H1 (cell line): ENCODE results near the gene CCP110. TPM values are rescaled to one million over a fixed set of nuclear protein-coding genes. Genes with fewer than 3 reads are reported as not detected.

Experiments used
- CTCF ChIA-PET: fragments of 300-600 bp; sonication (Branson Sonifier 250); formaldehyde crosslinking; loops from one replicate; lab custom pipeline; 2021; ENCODE audit not compliant: partially characterized antibody; lab: Charles Lee
- POLR2A ChIA-PET: fragments of 300-600 bp; sonication (Branson Sonifier 250); formaldehyde crosslinking; loops from one replicate; lab custom pipeline; 2021; ENCODE audit warnings: inconsistent platforms; ENCODE audit not compliant: partially characterized antibody; lab: Charles Lee
- DNase-seq, 2 experiments: peaks; one replicate each; pipeline versions ENCODE4 v3.0.0 to v3.0.0-alpha.2; 2010 to 2022; ENCODE audit warnings: low spot score in 2 of 2, low read depth in 1 of 2, mixed read lengths in 1 of 2
- FAIRE-seq: peaks from 2 replicates; lab custom pipeline; 2011; peaks lifted over from hg19 to GRCh38; lab: Jason Lieb, UNC
- H2AFZ ChIP-seq: 2 replicates; pipeline ENCODE4 v1.8.1; 2012; ENCODE audit warnings: low read length, inconsistent platforms
- H2AK5ac ChIP-seq: 2 replicates; pipeline ENCODE4 v1.6.1; 2013; ENCODE audit warnings: low read depth, low read length
- H2BK120ac ChIP-seq: replicated peaks from 2 replicates; pipeline ENCODE3; 2013; ENCODE audit warnings: low read depth, low read length, inconsistent platforms
- H2BK12ac ChIP-seq: 2 replicates; pipeline ENCODE4 v1.6.1; 2013; ENCODE audit warnings: low read depth, low read length
- H2BK15ac ChIP-seq: 2 replicates; pipeline ENCODE4 v1.6.1; 2013; ENCODE audit warnings: low read length
- H2BK20ac ChIP-seq: 2 replicates; pipeline ENCODE4 v1.6.1; 2013; ENCODE audit warnings: low read length
- H2BK5ac ChIP-seq: 2 replicates; pipeline ENCODE4 v1.6.1; 2013; ENCODE audit warnings: low read depth, low read length
- H3K14ac ChIP-seq: 2 replicates; pipeline ENCODE4 v1.6.1; 2013; ENCODE audit warnings: inconsistent platforms; ENCODE audit not compliant: insufficient read length
- H3K18ac ChIP-seq: 2 replicates; pipeline ENCODE4 v1.6.1; 2013; ENCODE audit warnings: low read length; ENCODE audit errors: extremely low read depth
- H3K23ac ChIP-seq: 2 replicates; pipeline ENCODE4 v1.6.1; 2013; ENCODE audit warnings: inconsistent platforms; ENCODE audit not compliant: insufficient read length
- H3K23me2 ChIP-seq: 2 replicates; pipeline ENCODE4 v1.6.1; 2013; ENCODE audit warnings: low read depth, low read length
- H3K27ac ChIP-seq: 2 replicates; pipeline ENCODE4 v1.6.1; 2011; ENCODE audit warnings: low read depth, low read length, inconsistent platforms
- H3K27me3 ChIP-seq, 4 experiments: replicated peaks in 1 of 4; 1 replicate in 1 of 4; 2 replicates in 3 of 4; pipeline versions ENCODE4 v1.6.1 to v1.8.1; 2011 to 2013; ENCODE audit warnings: low read length in 3 of 4, mild to moderate bottlenecking in 3 of 4, inconsistent platforms in 2 of 4, mixed read lengths in 2 of 4, moderate library complexity in 1 of 4; ENCODE audit not compliant: control insufficient read depth in 3 of 4, insufficient read depth in 3 of 4; ENCODE audit errors: extremely low read depth in 1 of 4
- H3K36me3 ChIP-seq, 4 experiments: 2 replicates each; pipeline versions ENCODE4 v1.6.1 to v1.8.1; 2011 to 2013; ENCODE audit warnings: mild to moderate bottlenecking in 4 of 4, low read length in 3 of 4, moderate library complexity in 2 of 4, control low read depth in 1 of 4, inconsistent platforms in 1 of 4; ENCODE audit not compliant: insufficient read depth in 4 of 4, control insufficient read depth in 2 of 4
- H3K4ac ChIP-seq: replicated peaks from 2 replicates; pipeline ENCODE3; 2013; ENCODE audit warnings: low read length, low read depth, mixed read lengths, inconsistent platforms; ENCODE audit not compliant: insufficient read length
- H3K4me1 ChIP-seq, 4 experiments: replicated peaks in 1 of 4; 1 replicate in 1 of 4; 2 replicates in 3 of 4; pipeline versions ENCODE4 v1.6.1 to v1.8.1; 2011 to 2013; ENCODE audit warnings: low read length in 3 of 4, inconsistent platforms in 2 of 4, mixed read lengths in 1 of 4; ENCODE audit not compliant: insufficient read depth in 4 of 4, control insufficient read depth in 3 of 4
- H3K4me2 ChIP-seq, 2 experiments: 2 replicates each; pipeline versions ENCODE4 v1.6.1 to v1.8.1; 2011 to 2013; ENCODE audit warnings: low read depth in 2 of 2, low read length in 2 of 2, control low read depth in 1 of 2, inconsistent platforms in 1 of 2, mild to moderate bottlenecking in 1 of 2; ENCODE audit not compliant: insufficient read depth in 1 of 2
- H3K4me3 ChIP-seq, 4 experiments: fragments of 200-600, 300-600 bp in 1 of 4; sonication (generic), shearing (Covaris generic), sonication (Bioruptor Twin) in 1 of 4; 2 replicates each; pipeline versions ENCODE4 v1.5.1 to v1.8.1; 2011 to 2016; ENCODE audit warnings: low read length in 4 of 4, low read depth in 3 of 4, control low read depth in 2 of 4, inconsistent platforms in 2 of 4, mild to moderate bottlenecking in 2 of 4, mixed read lengths in 1 of 4, moderate library complexity in 1 of 4; ENCODE audit not compliant: insufficient read depth in 2 of 4; ENCODE audit errors: extremely low read depth in 1 of 4
- H3K56ac ChIP-seq: replicated peaks from 2 replicates; pipeline ENCODE3; 2013; ENCODE audit warnings: low read depth, mild to moderate bottlenecking, mixed read lengths, low read length, inconsistent platforms; ENCODE audit not compliant: insufficient read length
- H3K79me1 ChIP-seq: 2 replicates; pipeline ENCODE4 v1.6.1; 2013; ENCODE audit warnings: low read depth, low read length, control low read depth
- H3K79me2 ChIP-seq, 2 experiments: 2 replicates each; pipeline versions ENCODE4 v1.6.1 to v1.8.1; 2012 to 2013; ENCODE audit warnings: low read length in 2 of 2, mild to moderate bottlenecking in 2 of 2, inconsistent platforms in 1 of 2; ENCODE audit not compliant: insufficient read depth in 2 of 2, control insufficient read depth in 1 of 2
- H3K9ac ChIP-seq, 4 experiments: replicated peaks in 1 of 4; 1 replicate in 1 of 4; 2 replicates in 3 of 4; pipeline versions ENCODE4 v1.6.1 to v1.8.1; 2011 to 2013; ENCODE audit warnings: low read depth in 3 of 4, low read length in 3 of 4, control low read depth in 2 of 4, mild to moderate bottlenecking in 2 of 4, moderate library complexity in 2 of 4, inconsistent platforms in 1 of 4; ENCODE audit errors: extremely low read depth in 1 of 4
- H3K9me3 ChIP-seq, 2 experiments: 2 replicates each; pipeline versions ENCODE4 v1.6.1 to v1.8.1; 2012 to 2013; ENCODE audit warnings: mild to moderate bottlenecking in 2 of 2, moderate library complexity in 2 of 2, control low read depth in 1 of 2, inconsistent platforms in 1 of 2, low read depth in 1 of 2, low read length in 1 of 2, mixed read lengths in 1 of 2; ENCODE audit not compliant: insufficient read depth in 2 of 2
- H4K20me1 ChIP-seq, 2 experiments: replicated peaks in 1 of 2; 2 replicates each; pipeline versions ENCODE3 to v1.8.1; 2011 to 2013; ENCODE audit warnings: inconsistent platforms in 2 of 2, low read length in 2 of 2, mild to moderate bottlenecking in 1 of 2; ENCODE audit not compliant: insufficient read depth in 2 of 2, control insufficient read depth in 1 of 2
- H4K5ac ChIP-seq: 2 replicates; pipeline ENCODE4 v1.6.1; 2013; ENCODE audit warnings: low read length, low read depth, mixed read lengths, inconsistent platforms; ENCODE audit not compliant: insufficient read length
- H4K8ac ChIP-seq: 2 replicates; pipeline ENCODE4 v1.8.0; 2013; ENCODE audit warnings: mild to moderate bottlenecking, moderate library complexity, low read length, inconsistent platforms; ENCODE audit not compliant: insufficient read depth; ENCODE audit errors: extremely low read depth
- H4K91ac ChIP-seq: replicated peaks from 2 replicates; pipeline ENCODE3; 2013; ENCODE audit warnings: low read length, mixed read lengths, inconsistent platforms; ENCODE audit not compliant: insufficient read length
- BACH1 ChIP-seq: IDR thresholded peaks from 2 replicates; pipeline ENCODE4 v1.6.1; 2012; ENCODE audit warnings: low read length, improper control_type of control experiment
- CHD1 ChIP-seq: IDR thresholded peaks from 2 replicates; pipeline ENCODE4 v1.6.1; 2012; ENCODE audit warnings: low read depth, low read length, improper control_type of control experiment
- POLR2A ChIP-seq, 2 experiments: IDR thresholded peaks; 1 replicate in 1 of 2; 2 replicates in 1 of 2; pipeline ENCODE4 v1.6.1; 2011; ENCODE audit warnings: low read depth in 2 of 2, low read length in 2 of 2, mild to moderate bottlenecking in 2 of 2; ENCODE audit errors: control extremely low read depth in 1 of 2
- WGBS, 2 experiments: shearing (Covaris generic) in 1 of 2; methylation state at CpG; one replicate each; pipeline versions ENCODE4 v1.1.6 to v1.1.7; 2013 to 2015; ENCODE audit warnings: low lambda C conversion rate in 2 of 2, mixed read lengths in 2 of 2, inconsistent platforms in 1 of 2, low coverage in 1 of 2, missing lambda C conversion rate in 1 of 2; ENCODE audit not compliant: insufficient replicate concordance in 2 of 2, insufficient coverage in 1 of 2, insufficient read length in 1 of 2; ENCODE audit errors: extremely low coverage in 1 of 2, missing lambda C conversion rate in 1 of 2; 5-methylcytosine and 5-hydroxymethylcytosine counted together
- polyA plus RNA-seq, 7 experiments: library from polyadenylated mRNA; depleted of rRNA in 3 of 7; stranded (reverse) in 5 of 7; unstranded in 2 of 7; fragments of >200 nt in 5 of 7; fragments of 200-250 nt in 2 of 7; gene quantifications; 1 replicate in 5 of 7; 2 replicates in 1 of 7; 4 replicates in 1 of 7; pipeline versions ENCODE4 v1.2.1 to v1.2.3, GENCODE V29; 2011 to 2013; ENCODE audit warnings: missing spikeins in 2 of 7, mixed read lengths in 2 of 7
- total RNA-seq: library from RNA; stranded (reverse); fragmentation: NEBNext Ultra II Directional; extraction: Animal tissue kit (Norgen Biotek cat#: 25700); gene quantifications from 2 replicates; pipeline ENCODE4 v1.2.1, GENCODE V29; 2021

CCP110 gene
- total and polyA plus RNA-seq, 2 of the 8 experiments (the other 6 are each of a cell fraction or from before 2014, with no cell fraction given), result 3.2 to 19.8 TPM

- no peak for FAIRE-seq
- H3K27ac ChIP-seq, result no peak overlapping the region
- H3K9ac ChIP-seq, result no peak overlapping the region
- POLR2A ChIA-PET, result interaction anchor here (0.6 to 1.3 kb wide), 3 partner anchors 106 to 282 kb away, joined by 3 to 5 read pairs (median 4); no protein-coding TSS in a partner anchor
- H2BK20ac ChIP-seq, result no peak overlapping the region
- no peak overlapping the region for H2BK5ac ChIP-seq
- no peak overlapping the region for H3K56ac ChIP-seq
- no peak overlapping the region for H4K91ac ChIP-seq
- CTCF ChIA-PET, result interaction anchor here (0.7 to 8.7 kb wide), 15 partner anchors 11 to 307 kb away, joined by 3 to 91 read pairs (median 5); partner anchors contain the start of gene GPRC5B
- no peaks in the 10 kb centered on the region for H3K27me3 ChIP-seq
- no peak overlapping the region for H3K14ac ChIP-seq
- H2BK12ac ChIP-seq, result no peak overlapping the region
- no peak overlapping the region for H2AFZ ChIP-seq
- no peak overlapping the region for H3K4ac ChIP-seq
- H2AK5ac ChIP-seq, result no peak overlapping the region
- H3K23ac ChIP-seq, result no peak overlapping the region
- H2BK15ac ChIP-seq, result no peak overlapping the region
- peaks cover 0 to 4% (median 2%) of the 10 kb centered on the region in 4 experiments; a peak in 3 of 7 replicates for H3K4me1 ChIP-seq
- no peak overlapping the region for H3K4me3 ChIP-seq
- H4K20me1 ChIP-seq, result peaks cover 0 to 2% of the 10 kb centered on the region in 2 experiments
- H3K36me3 ChIP-seq, result peaks cover 0 to 7% (median 0%) of the 10 kb centered on the region in 4 experiments; a peak in 1 of 8 replicates
- H3K79me2 ChIP-seq, result no peaks in the 10 kb centered on the region
- no peak overlapping the region for H3K18ac ChIP-seq
- H3K79me1 ChIP-seq, result no peaks in the 10 kb centered on the region
- no peak overlapping the region for H4K5ac ChIP-seq
- H4K8ac ChIP-seq, result no peak overlapping the region
- H3K4me2 ChIP-seq, result no peak overlapping the region
- no peak for DNase-seq
- H3K23me2 ChIP-seq, result no peaks in the 10 kb centered on the region
- no peaks in the 10 kb centered on the region for H3K9me3 ChIP-seq
- WGBS, 2 experiments, result 94% methylated on average over 5 of the region's 5 CpGs; no CpG with 5 or more reads in 1 of the 2 experiments
- H2BK120ac ChIP-seq, result no peak overlapping the region
- TF ChIP-seq POLR2A (IDR thresholded peaks at IDR 0.05; ENCODE audit: control extremely low read depth in 1 of 2, low read depth in 2 of 2, low read length in 2 of 2) (no peak), BACH1 (no peak), CHD1 (no peak)
These were observed 76.4 kb downstream of the CCP110 start for GRCh38 chr16:19599968-19600716.
